KOPT-K1 (cell line): Measurements from ENCODE around the gene SRR.

Experiments
- H3K27ac ChIP-seq: fragments of 200-600 bp; sonication (generic); 2 replicates; pipeline ENCODE4 v1.5.1; 2016; ENCODE audit warnings: antibody characterized with exemption, mild to moderate bottlenecking, low read depth, low read length; ENCODE audit not compliant: poor library complexity, severe bottlenecking
- H3K36me3 ChIP-seq: fragments of 200-600 bp; sonication (generic); 2 replicates; pipeline ENCODE4 v1.5.1; 2017; ENCODE audit warnings: antibody characterized with exemption, mild to moderate bottlenecking, low read length, moderate library complexity; ENCODE audit not compliant: insufficient read depth
- H3K9me3 ChIP-seq: fragments of 200-600 bp; sonication (generic); 2 replicates; pipeline ENCODE4 v1.5.1; 2017; ENCODE audit warnings: antibody characterized with exemption, low read length, mild to moderate bottlenecking; ENCODE audit not compliant: insufficient read depth, poor library complexity, severe bottlenecking

Gene SRR

DNA sequence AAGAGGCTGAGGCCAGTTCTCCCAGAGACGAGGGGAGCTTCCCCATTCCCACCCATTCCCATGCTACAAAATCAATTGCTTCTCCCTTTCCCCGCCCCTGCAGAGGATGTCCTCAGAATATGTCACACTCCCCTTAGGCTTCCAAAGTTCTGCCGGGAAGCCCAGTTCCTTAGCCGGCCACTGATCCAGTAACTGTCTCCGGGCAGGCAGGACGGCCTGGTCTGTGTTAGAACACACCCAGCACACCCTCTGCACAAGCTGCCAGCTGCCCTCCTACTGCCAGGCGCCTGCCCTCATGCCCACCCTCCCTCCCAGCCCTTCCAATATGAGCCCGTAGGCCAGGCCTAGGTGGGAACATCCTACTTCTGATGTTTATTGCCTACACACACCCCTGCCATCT is 64.6 kb downstream of the SRR start:
- Histone ChIP-seq H3K36me3 (peaks cover 70% of the 10 kb centered on the region; the same call in 1 of the 2 replicates), H3K27ac (no peak overlapping the region)

GRCh38 chr17:2369039-2369438 is 65.3 kb downstream of the SRR start:
- H3K27ac ChIP-seq, result no peak overlapping the region
- H3K36me3 ChIP-seq, result peaks cover 70% of the 10 kb centered on the region; the same call in 1 of the 2 replicates
- H3K9me3 ChIP-seq, result no peaks in the 10 kb centered on the region

More for the DNA sequence above, 64.6 kb downstream of the SRR start:
- H3K9me3 ChIP-seq, result no peaks in the 10 kb centered on the region

GRCh38 chr17:2369551-2370210 is 65.9 kb downstream of the SRR start:
- Histone ChIP-seq H3K9me3 (no peaks in the 10 kb centered on the region), H3K36me3 (peaks cover 66% of the 10 kb centered on the region; the same call in 1 of the 2 replicates), H3K27ac (no peak overlapping the region)

DNA sequence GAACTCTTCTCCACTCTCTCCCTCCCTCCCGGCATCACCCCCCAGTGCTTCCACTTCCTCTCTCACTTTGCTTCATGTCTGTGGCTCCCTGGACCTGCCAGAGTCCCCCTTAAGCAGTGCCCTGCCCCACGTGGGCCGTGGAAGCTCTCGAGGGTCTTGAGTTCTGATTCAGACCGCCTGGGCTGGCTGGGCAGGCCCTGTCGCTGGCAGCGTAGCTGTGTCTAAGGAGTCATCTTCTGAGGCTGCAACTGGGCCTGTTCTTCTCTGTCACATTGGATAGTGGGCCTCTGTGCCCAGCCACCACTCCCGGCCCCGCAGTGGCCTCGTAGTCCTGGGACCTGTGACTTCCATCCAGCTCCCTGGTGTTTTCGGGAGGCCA is 66.5 kb downstream of the SRR start:
- Histone ChIP-seq H3K27ac (no peak overlapping the region), H3K36me3 (peaks cover 66% of the 10 kb centered on the region; the same call in 1 of the 2 replicates), H3K9me3 (no peaks in the 10 kb centered on the region)

- Histone ChIP-seq H3K9me3 (no peaks in the 10 kb centered on the region), H3K27ac (no peak overlapping the region), H3K36me3 (peaks cover 69% of the 10 kb centered on the region)
These were observed 67.7 kb downstream of the SRR start for GRCh38 chr17:2371183-2372130.

- Histone ChIP-seq H3K27ac (no peak overlapping the region), H3K36me3 (peaks cover 73% of the 10 kb centered on the region), H3K9me3 (no peaks in the 10 kb centered on the region)
These were observed 68.4 kb downstream of the SRR start for GRCh38 chr17:2372180-2372579.

DNA sequence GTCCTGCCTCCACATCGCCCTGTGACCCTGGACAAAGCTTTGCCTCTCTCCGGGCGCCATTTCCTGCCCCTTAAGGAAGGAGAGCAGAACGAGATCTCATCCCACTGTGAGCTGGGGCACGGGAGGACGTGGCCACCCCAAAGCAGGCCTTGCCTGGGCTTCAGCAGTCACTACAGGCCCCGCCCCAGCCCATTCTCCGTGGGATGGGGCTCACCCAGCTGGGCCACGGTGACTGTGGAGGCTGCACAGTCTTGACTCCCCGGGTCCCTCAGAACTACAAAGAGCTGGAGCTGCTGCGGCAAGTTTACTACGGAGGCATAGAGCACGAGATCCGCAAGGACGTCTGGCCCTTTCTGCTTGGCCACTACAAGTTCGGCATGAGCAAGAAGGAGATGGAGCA is 68.9 kb downstream of the SRR start:
- H3K9me3 ChIP-seq, result no peaks in the 10 kb centered on the region
- no peak overlapping the region for H3K27ac ChIP-seq
- H3K36me3 ChIP-seq, result peaks cover 73% of the 10 kb centered on the region

GRCh38 chr17:2373179-2373578 is 69.4 kb downstream of the SRR start:
- Histone ChIP-seq H3K9me3 (no peaks in the 10 kb centered on the region), H3K27ac (no peak overlapping the region), H3K36me3 (peaks cover 77% of the 10 kb centered on the region)
